Peyer's patch (tissue), 4 donors: ENCODE measurements around the gene AMER2.

Experiments
- CTCF ChIP-seq, 6 experiments: fragments of 450-650 bp in 4 of 6; fragments of 200-600 bp in 2 of 6; sonication (generic) in 1 of 6; IDR thresholded peaks; one replicate each; pipeline ENCODE4 v1.5.1; 2017 to 2019; ENCODE audit warnings: antibody characterized with exemption in 6 of 6, mild to moderate bottlenecking in 3 of 6, moderate library complexity in 1 of 6
- POLR2A ChIP-seq, 2 donors: fragments of 450-650 bp; IDR thresholded peaks; one replicate each; pipeline ENCODE4 v1.5.1; 2017; ENCODE audit warnings: antibody characterized with exemption in 2 of 2, mild to moderate bottlenecking in 2 of 2, moderate library complexity in 2 of 2

GRCh38 chr13:25178070-25178469 lies 6.0 kb upstream of the AMER2 start:
- TF ChIP-seq CTCF (IDR thresholded peaks at IDR 0.05) = no peak
- no peak for TF ChIP-seq POLR2A (IDR thresholded peaks at IDR 0.05)
